Thoracic aorta (tissue), 2 donors: ENCODE measurements around the gene SMTN. TPM values are rescaled to one million over a fixed set of nuclear protein-coding genes. Genes with fewer than 3 reads are reported as not detected.

Experiments
- ATAC-seq: fragments of 150-250 bp; one replicate; pipeline ENCODE4 v1.8.0; 2017; ENCODE audit warnings: low read depth; ENCODE audit not compliant: insufficient number of reproducible peaks, low FRiP score
- DNase-seq: peaks from one replicate; pipeline ENCODE4 v3.0.0-alpha.2; 2020; ENCODE audit warnings: low spot score
- H3K27ac ChIP-seq, 2 donors: fragments of 200-600 bp; sonication (generic); 1 replicate in 1 of 2; 2 replicates in 1 of 2; pipeline ENCODE4 v1.5.1; 2016; ENCODE audit warnings: mild to moderate bottlenecking in 2 of 2, moderate library complexity in 2 of 2
- H3K27me3 ChIP-seq: fragments of 200-600 bp; sonication (generic); replicated peaks from 2 replicates; pipeline ENCODE4 v1.6.0; 2016; ENCODE audit warnings: mild to moderate bottlenecking; ENCODE audit not compliant: insufficient read depth
- H3K36me3 ChIP-seq: fragments of 200-600 bp; sonication (generic); one replicate; pipeline ENCODE4 v1.5.1; 2016
- H3K4me1 ChIP-seq, 2 donors: fragments of 200-600 bp; sonication (generic); 1 replicate in 1 of 2; 2 replicates in 1 of 2; pipeline versions ENCODE4 v1.5.1 to v1.6.0; 2016; ENCODE audit warnings: low read depth in 2 of 2, mild to moderate bottlenecking in 1 of 2; ENCODE audit not compliant: control insufficient read depth in 1 of 2
- H3K4me3 ChIP-seq: fragments of 200-600 bp; sonication (generic); 2 replicates; pipeline ENCODE4 v1.5.1; 2016; ENCODE audit warnings: mild to moderate bottlenecking
- H3K9me3 ChIP-seq: fragments of 200-600 bp; sonication (generic); 2 replicates; pipeline ENCODE4 v1.5.1; 2016
- CTCF ChIP-seq: fragments of 200-600 bp; sonication (generic); IDR thresholded peaks from one replicate; pipeline ENCODE4 v1.5.1; 2019; ENCODE audit warnings: antibody characterized with exemption
- total RNA-seq, 2 donors: library from RNA; depleted of rRNA; stranded (reverse); fragments of >200 nt; gene quantifications; one replicate each; pipeline versions ENCODE4 v1.1.0 to v1.2.3, GENCODE V29; 2016

The SMTN gene
- total RNA-seq, 2 donors from 2014 or later: 632 to 946 TPM

- ATAC-seq (no peak), DNase-seq (no peak)
- Histone ChIP-seq H3K4me1 (peaks cover 0 to 19% of the 10 kb centered on the region in 2 donors), H3K36me3 (no peaks in the 10 kb centered on the region), H3K27me3 (peaks cover 3% of the 10 kb centered on the region), H3K4me3 (no peak overlapping the region), H3K27ac (no peak overlapping the region), H3K9me3 (no peaks in the 10 kb centered on the region)
- no peak for TF ChIP-seq CTCF
Observed at GRCh38 chr22:31138126-31138525, 57.0 kb downstream of the SMTN start.

GRCh38 chr22:31139066-31139465 lies 57.9 kb downstream of the SMTN start:
- Histone ChIP-seq H3K36me3 (no peaks in the 10 kb centered on the region), H3K9me3 (no peaks in the 10 kb centered on the region), H3K27ac (no peak overlapping the region), H3K4me3 (no peak overlapping the region), H3K27me3 (peaks cover 3% of the 10 kb centered on the region), H3K4me1 (peaks cover 0 to 24% of the 10 kb centered on the region in 2 donors)
- no peak for TF ChIP-seq CTCF
- ATAC-seq: no peak
- DNase-seq: no peak

GRCh38 chr22:31139866-31140716 lies 59.0 kb downstream of the SMTN start, which contains the start of gene PLA2G3:
Gene PLA2G3 (minus strand): TSS chr22:31140508. CDS start chr22:31140354, 154 bp downstream.
- no peaks in the 10 kb centered on the region for H3K9me3 ChIP-seq
- no peaks in the 10 kb centered on the region for H3K36me3 ChIP-seq
- H3K4me1 ChIP-seq: peaks cover 0 to 24% of the 10 kb centered on the region in 2 donors
- TF ChIP-seq CTCF: no peak
- DNase-seq: no peak
- no peak within 1 kb of the TSS for H3K27ac ChIP-seq
- ATAC-seq: no peak
- peaks cover 3% of the 10 kb centered on the region for H3K27me3 ChIP-seq
- H3K4me3 ChIP-seq: no peak within 1 kb of the TSS

- Histone ChIP-seq H3K27me3 (peaks cover 3% of the 10 kb centered on the region), H3K27ac (no peak overlapping the region), H3K4me1 (peaks cover 0 to 24% of the 10 kb centered on the region in 2 donors), H3K9me3 (no peaks in the 10 kb centered on the region), H3K36me3 (no peaks in the 10 kb centered on the region), H3K4me3 (no peak overlapping the region)
- ATAC-seq (no peak), DNase-seq (no peak)
- TF ChIP-seq CTCF: no peak
Observed at GRCh38 chr22:31140746-31141145, 59.6 kb downstream of the SMTN start.

- no peaks in the 10 kb centered on the region for H3K9me3 ChIP-seq
- H3K4me3 ChIP-seq: no peak overlapping the region
- no peak for DNase-seq
- no peak overlapping the region for H3K27ac ChIP-seq
- peaks cover 3% of the 10 kb centered on the region for H3K27me3 ChIP-seq
- no peaks in the 10 kb centered on the region for H3K36me3 ChIP-seq
- ATAC-seq: no peak
- TF ChIP-seq CTCF: no peak
- H3K4me1 ChIP-seq: peaks cover 0 to 24% of the 10 kb centered on the region in 2 donors
Observed at GRCh38 chr22:31141551-31141950, 60.4 kb downstream of the SMTN start.
